ENCODE measurements around the gene IMP4.

IMP4 gene

GRCh38 chr2:130344578-130344977, 1.9 kb downstream of the IMP4 start:
- no peak for DNase-seq (ENCODE audit: extremely low read depth, low read depth)
- TF ChIP-seq, protein P1, sequence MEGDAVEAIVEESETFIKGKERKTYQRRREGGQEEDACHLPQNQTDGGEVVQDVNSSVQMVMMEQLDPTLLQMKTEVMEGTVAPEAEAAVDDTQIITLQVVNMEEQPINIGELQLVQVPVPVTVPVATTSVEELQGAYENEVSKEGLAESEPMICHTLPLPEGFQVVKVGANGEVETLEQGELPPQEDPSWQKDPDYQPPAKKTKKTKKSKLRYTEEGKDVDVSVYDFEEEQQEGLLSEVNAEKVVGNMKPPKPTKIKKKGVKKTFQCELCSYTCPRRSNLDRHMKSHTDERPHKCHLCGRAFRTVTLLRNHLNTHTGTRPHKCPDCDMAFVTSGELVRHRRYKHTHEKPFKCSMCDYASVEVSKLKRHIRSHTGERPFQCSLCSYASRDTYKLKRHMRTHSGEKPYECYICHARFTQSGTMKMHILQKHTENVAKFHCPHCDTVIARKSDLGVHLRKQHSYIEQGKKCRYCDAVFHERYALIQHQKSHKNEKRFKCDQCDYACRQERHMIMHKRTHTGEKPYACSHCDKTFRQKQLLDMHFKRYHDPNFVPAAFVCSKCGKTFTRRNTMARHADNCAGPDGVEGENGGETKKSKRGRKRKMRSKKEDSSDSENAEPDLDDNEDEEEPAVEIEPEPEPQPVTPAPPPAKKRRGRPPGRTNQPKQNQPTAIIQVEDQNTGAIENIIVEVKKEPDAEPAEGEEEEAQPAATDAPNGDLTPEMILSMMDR (IDR thresholded peaks at IDR 0.05; ENCODE audit: low read depth, low read length) = no peak

- DNase-seq (ENCODE audit: extremely low read depth, low read depth) = no peak
- TF ChIP-seq, protein P1 (IDR thresholded peaks at IDR 0.05; ENCODE audit: low read depth, low read length) = no peak
These were observed 2.4 kb downstream of the IMP4 start for GRCh38 chr2:130345091-130345490.

GRCh38 chr2:130345611-130346010, 2.9 kb downstream of the IMP4 start:
- TF ChIP-seq, protein P1 (IDR thresholded peaks at IDR 0.05; ENCODE audit: low read depth, low read length) = no peak
- DNase-seq (ENCODE audit: extremely low read depth, low read depth) = no peak

GRCh38 chr2:130346041-130346740, 3.5 kb downstream of the IMP4 start:
- TF ChIP-seq, protein P1 (IDR thresholded peaks at IDR 0.05; ENCODE audit: low read depth, low read length) = no peak
- DNase-seq (ENCODE audit: extremely low read depth, low read depth) = no peak

DNA sequence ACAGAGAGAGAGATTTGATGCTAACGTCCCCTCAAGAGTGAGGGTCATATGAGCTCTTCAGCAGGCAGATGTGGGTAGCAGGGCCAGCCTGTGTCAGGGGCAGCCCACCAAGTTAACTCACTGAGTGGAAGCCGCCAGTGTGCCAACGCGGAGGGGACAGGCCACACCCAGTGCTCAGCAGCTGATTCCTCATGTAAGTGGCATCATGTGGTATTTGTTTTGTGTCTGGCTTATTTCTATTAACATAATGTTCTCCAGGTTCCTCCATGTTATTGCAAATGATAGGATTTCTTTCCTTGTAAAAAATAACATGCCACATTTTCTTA, 4.0 kb downstream of the IMP4 start:
- DNase-seq (ENCODE audit: extremely low read depth, low read depth) = no peak

GRCh38 chr2:130347220-130347925, 4.7 kb downstream of the IMP4 start:
- no peak for DNase-seq (ENCODE audit: extremely low read depth, low read depth)
- TF ChIP-seq, protein P1 (IDR thresholded peaks at IDR 0.05; ENCODE audit: low read depth, low read length) = no peak

More for the DNA sequence above, 4.0 kb downstream of the IMP4 start:
- TF ChIP-seq, protein P1 (IDR thresholded peaks at IDR 0.05; ENCODE audit: low read depth, low read length) = no peak

DNA sequence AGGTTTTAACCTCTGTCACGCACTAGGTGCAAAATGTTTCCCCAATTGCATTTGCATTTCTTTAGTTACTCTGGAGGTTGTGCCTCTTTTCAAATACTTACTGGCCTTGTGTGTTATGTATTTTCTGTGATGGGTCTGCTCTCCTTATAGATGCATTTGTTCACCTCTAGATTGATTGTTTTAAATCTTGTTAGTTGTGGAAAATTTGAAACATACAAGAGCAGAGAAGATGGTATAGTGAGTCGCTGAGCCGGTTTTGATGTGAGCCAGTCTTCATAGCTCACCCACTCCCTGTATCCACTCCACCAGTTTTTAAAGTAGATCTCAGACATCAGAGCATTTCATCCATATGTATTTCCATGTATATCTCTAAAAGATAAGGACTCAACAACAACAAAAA, 6.5 kb downstream of the IMP4 start:
- TF ChIP-seq, protein P1 (IDR thresholded peaks at IDR 0.05; ENCODE audit: low read depth, low read length) = no peak
- DNase-seq (ENCODE audit: extremely low read depth, low read depth) = no peak

All from AG09319 (cell line).